HEK293 (cell line): Measurements from ENCODE around the gene CLPX.

Experiments
- CTCF ChIA-PET: fragments of 350-600 bp; formaldehyde crosslinking; extraction: SDS; loops from one replicate; lab custom pipeline; 2021; ENCODE audit warnings: antibody characterized with exemption; lab: Yijun Ruan, JAX
- POLR2A ChIA-PET: fragments of 300-600 bp; formaldehyde crosslinking; extraction: SDS; loops from one replicate; lab custom pipeline; 2020; ENCODE audit warnings: antibody characterized with exemption, inconsistent platforms; lab: Yijun Ruan, JAX
- H3K27ac ChIP-seq: fragments of 200-500 bp; sonication (Bioruptor generic); 2 replicates; pipeline ENCODE4 v1.5.1; 2014; ENCODE audit warnings: low read depth, low read length, control low read depth, inconsistent platforms; ENCODE audit errors: extremely low read depth
- H3K36me3 ChIP-seq, 2 experiments: fragments of 200-500 bp in 1 of 2; sonication (Bioruptor generic) in 1 of 2; 1 replicate in 1 of 2; 2 replicates in 1 of 2; pipeline ENCODE4 v1.5.1; 2014 to 2017; ENCODE audit warnings: inconsistent platforms in 2 of 2, low read length in 2 of 2; ENCODE audit not compliant: control insufficient read depth in 2 of 2, insufficient read depth in 1 of 2
- H3K4me1 ChIP-seq: fragments of 200-500 bp; sonication (Bioruptor generic); 2 replicates; pipeline ENCODE4 v1.5.1; 2014; ENCODE audit warnings: mild to moderate bottlenecking, low read length, inconsistent platforms; ENCODE audit not compliant: control insufficient read depth, insufficient read depth
- H3K4me3 ChIP-seq: 2 replicates; pipeline ENCODE4 v1.5.1; 2011; ENCODE audit warnings: low read depth, mild to moderate bottlenecking, control low read depth, low read length, moderate library complexity
- H3K9me3 ChIP-seq: fragments of 200-500 bp; sonication (Bioruptor generic); 2 replicates; pipeline ENCODE4 v1.5.1; 2014; ENCODE audit warnings: low read depth, low read length, inconsistent platforms; ENCODE audit not compliant: control insufficient read depth, insufficient read depth
- FEZF1 ChIP-seq: fragments of 450-650 bp; formaldehyde crosslinking; IDR thresholded peaks from 2 replicates; pipeline ENCODE4 v1.5.1; 2016; ENCODE audit warnings: missing biosample characterization, missing genetic modification characterization
- GLIS1 ChIP-seq: fragments of 450-650 bp; formaldehyde crosslinking; IDR thresholded peaks from 2 replicates; pipeline ENCODE4 v1.5.1; 2016; ENCODE audit warnings: missing biosample characterization, missing genetic modification characterization
- MZF1 ChIP-seq: fragments of 450-650 bp; formaldehyde crosslinking; IDR thresholded peaks from 2 replicates; pipeline ENCODE4 v1.5.1; 2017; ENCODE audit warnings: missing biosample characterization, missing genetic modification characterization, borderline replicate concordance
- SALL2 ChIP-seq: fragments of 450-650 bp; formaldehyde crosslinking; IDR thresholded peaks from 2 replicates; pipeline ENCODE4 v1.5.0; 2017; ENCODE audit warnings: missing biosample characterization, mild to moderate bottlenecking, missing genetic modification characterization, borderline replicate concordance
- ZBTB1 ChIP-seq: fragments of 450-650 bp; formaldehyde crosslinking; IDR thresholded peaks from 2 replicates; pipeline ENCODE4 v1.5.1; 2016; ENCODE audit warnings: missing biosample characterization, missing genetic modification characterization
- ZFP41 ChIP-seq: fragments of 450-650 bp; formaldehyde crosslinking; IDR thresholded peaks from 2 replicates; pipeline ENCODE4 v1.5.1; 2016; ENCODE audit warnings: missing biosample characterization, missing genetic modification characterization, borderline replicate concordance
- ZIC2 ChIP-seq: fragments of 450-650 bp; formaldehyde crosslinking; IDR thresholded peaks from 2 replicates; pipeline ENCODE4 v1.5.1; 2016; ENCODE audit warnings: missing biosample characterization, missing genetic modification characterization
- ZNF112 ChIP-seq: fragments of 450-650 bp; formaldehyde crosslinking; IDR thresholded peaks from 2 replicates; pipeline ENCODE4 v1.5.0; 2017; ENCODE audit warnings: missing biosample characterization, missing genetic modification characterization
- ZNF121 ChIP-seq: fragments of 450-650 bp; formaldehyde crosslinking; IDR thresholded peaks from 2 replicates; pipeline ENCODE4 v1.5.1; 2016; ENCODE audit warnings: missing biosample characterization, missing genetic modification characterization
- ZNF157 ChIP-seq: fragments of 450-650 bp; formaldehyde crosslinking; IDR thresholded peaks from 2 replicates; pipeline ENCODE4 v1.5.1; 2016; ENCODE audit warnings: missing biosample characterization, missing genetic modification characterization
- ZNF16 ChIP-seq: fragments of 450-650 bp; formaldehyde crosslinking; IDR thresholded peaks from 2 replicates; pipeline ENCODE4 v1.5.1; 2016; ENCODE audit warnings: low read depth, missing biosample characterization, missing genetic modification characterization
- ZNF174 ChIP-seq: fragments of 450-650 bp; formaldehyde crosslinking; IDR thresholded peaks from 2 replicates; pipeline ENCODE4 v1.5.0; 2017; ENCODE audit warnings: missing biosample characterization, mild to moderate bottlenecking, missing genetic modification characterization
- ZNF23 ChIP-seq: fragments of 450-650 bp; formaldehyde crosslinking; IDR thresholded peaks from 2 replicates; pipeline ENCODE4 v1.5.1; 2016; ENCODE audit warnings: missing biosample characterization, missing genetic modification characterization, borderline replicate concordance
- ZNF366 ChIP-seq: fragments of 450-650 bp; formaldehyde crosslinking; conservative IDR thresholded peaks from 2 replicates; pipeline ENCODE4 v1.5.1; 2016; ENCODE audit warnings: missing biosample characterization, missing genetic modification characterization
- ZNF398 ChIP-seq: fragments of 450-650 bp; formaldehyde crosslinking; IDR thresholded peaks from 2 replicates; pipeline ENCODE4 v1.5.1; 2017; ENCODE audit warnings: missing biosample characterization, missing genetic modification characterization
- ZNF521 ChIP-seq: fragments of 450-650 bp; formaldehyde crosslinking; IDR thresholded peaks from 2 replicates; pipeline ENCODE4 v1.5.1; 2017; ENCODE audit warnings: missing biosample characterization, mild to moderate bottlenecking, missing genetic modification characterization
- ZNF585B ChIP-seq: fragments of 450-650 bp; formaldehyde crosslinking; IDR thresholded peaks from 2 replicates; pipeline ENCODE4 v1.5.1; 2016; ENCODE audit warnings: missing biosample characterization, missing genetic modification characterization
- ZNF624 ChIP-seq: fragments of 450-650 bp; formaldehyde crosslinking; IDR thresholded peaks from 2 replicates; pipeline ENCODE4 v1.5.1; 2017; ENCODE audit warnings: missing biosample characterization, missing genetic modification characterization
- ZNF664 ChIP-seq: fragments of 450-650 bp; formaldehyde crosslinking; IDR thresholded peaks from 2 replicates; pipeline ENCODE4 v1.5.1; 2016; ENCODE audit warnings: missing biosample characterization, missing genetic modification characterization
- ZNF707 ChIP-seq: fragments of 450-650 bp; formaldehyde crosslinking; IDR thresholded peaks from 2 replicates; pipeline ENCODE4 v1.5.1; 2016; ENCODE audit warnings: missing biosample characterization, missing genetic modification characterization
- ZSCAN5A ChIP-seq: fragments of 450-650 bp; formaldehyde crosslinking; IDR thresholded peaks from 2 replicates; pipeline ENCODE4 v1.5.1; 2016; ENCODE audit warnings: missing biosample characterization, missing genetic modification characterization
- TF ChIP-seq, protein P1 (sequence below): fragments of 450-650 bp; IDR thresholded peaks from 2 replicates; pipeline ENCODE4 v1.5.1; 2018; ENCODE audit warnings: missing biosample characterization, missing genetic modification characterization

CLPX gene

GRCh38 chr15:65207280-65207840, 22.2 kb upstream of the CLPX start:
- no peaks in the 10 kb centered on the region for H3K9me3 ChIP-seq
- no peaks in the 10 kb centered on the region for H3K36me3 ChIP-seq
- POLR2A ChIA-PET = interaction anchor here (1.1 kb wide), 1 partner anchor 22 kb away, joined by 3 read pairs; the partner anchor contains the start of gene CLPX
- H3K4me3 ChIP-seq = no peak overlapping the region
- TF ChIP-seq ZNF624 = no peak
- no peaks in the 10 kb centered on the region for H3K4me1 ChIP-seq
- H3K27ac ChIP-seq = no peak overlapping the region
- CTCF ChIA-PET = interaction anchor here (0.6 to 0.7 kb wide), 2 partner anchors 17 to 153 kb away, joined by 3 to 4 read pairs; no protein-coding TSS in a partner anchor

GRCh38 chr15:65206750-65207149, 21.6 kb upstream of the CLPX start:
- ChIA-PET CTCF (no interaction called here), POLR2A (interaction anchor here (1.1 kb wide), 1 partner anchor 21 kb away, joined by 3 read pairs; the partner anchor contains the start of gene CLPX)
- Histone ChIP-seq H3K4me1 (no peaks in the 10 kb centered on the region), H3K36me3 (no peaks in the 10 kb centered on the region), H3K9me3 (no peaks in the 10 kb centered on the region), H3K27ac (no peak overlapping the region), H3K4me3 (no peak overlapping the region)
- no peak for TF ChIP-seq SALL2
- TF ChIP-seq ZNF707 (tag by site-specific recombination) = no peak
- TF ChIP-seq ZNF16 = no peak
- no peak for TF ChIP-seq ZNF398 (tag by site-specific recombination)
- TF ChIP-seq ZBTB1 (tag by site-specific recombination) = no peak
- TF ChIP-seq ZNF23 (tag by site-specific recombination) = no peak
- TF ChIP-seq, protein P1, sequence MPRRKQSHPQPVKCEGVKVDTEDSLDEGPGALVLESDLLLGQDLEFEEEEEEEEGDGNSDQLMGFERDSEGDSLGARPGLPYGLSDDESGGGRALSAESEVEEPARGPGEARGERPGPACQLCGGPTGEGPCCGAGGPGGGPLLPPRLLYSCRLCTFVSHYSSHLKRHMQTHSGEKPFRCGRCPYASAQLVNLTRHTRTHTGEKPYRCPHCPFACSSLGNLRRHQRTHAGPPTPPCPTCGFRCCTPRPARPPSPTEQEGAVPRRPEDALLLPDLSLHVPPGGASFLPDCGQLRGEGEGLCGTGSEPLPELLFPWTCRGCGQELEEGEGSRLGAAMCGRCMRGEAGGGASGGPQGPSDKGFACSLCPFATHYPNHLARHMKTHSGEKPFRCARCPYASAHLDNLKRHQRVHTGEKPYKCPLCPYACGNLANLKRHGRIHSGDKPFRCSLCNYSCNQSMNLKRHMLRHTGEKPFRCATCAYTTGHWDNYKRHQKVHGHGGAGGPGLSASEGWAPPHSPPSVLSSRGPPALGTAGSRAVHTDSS (tag by site-specific recombination) = no peak

- TF ChIP-seq ZNF664 (tag by site-specific recombination) = peak; percentile 82
- TF ChIP-seq ZNF585B (tag by site-specific recombination) = no peak
- TF ChIP-seq ZNF121 = 0 out of 2 replicates have a peak, but pooled peaks have one; percentile 11
- H3K27ac ChIP-seq = no peak overlapping the region
- no peaks in the 10 kb centered on the region for H3K4me1 ChIP-seq
- no peak overlapping the region for H3K4me3 ChIP-seq
- H3K9me3 ChIP-seq = no peaks in the 10 kb centered on the region
- H3K36me3 ChIP-seq = no peaks in the 10 kb centered on the region
- POLR2A ChIA-PET = no interaction called here
- CTCF ChIA-PET = no interaction called here
Measured at GRCh38 chr15:65204931-65205660, 20.0 kb upstream of the CLPX start.

DNA sequence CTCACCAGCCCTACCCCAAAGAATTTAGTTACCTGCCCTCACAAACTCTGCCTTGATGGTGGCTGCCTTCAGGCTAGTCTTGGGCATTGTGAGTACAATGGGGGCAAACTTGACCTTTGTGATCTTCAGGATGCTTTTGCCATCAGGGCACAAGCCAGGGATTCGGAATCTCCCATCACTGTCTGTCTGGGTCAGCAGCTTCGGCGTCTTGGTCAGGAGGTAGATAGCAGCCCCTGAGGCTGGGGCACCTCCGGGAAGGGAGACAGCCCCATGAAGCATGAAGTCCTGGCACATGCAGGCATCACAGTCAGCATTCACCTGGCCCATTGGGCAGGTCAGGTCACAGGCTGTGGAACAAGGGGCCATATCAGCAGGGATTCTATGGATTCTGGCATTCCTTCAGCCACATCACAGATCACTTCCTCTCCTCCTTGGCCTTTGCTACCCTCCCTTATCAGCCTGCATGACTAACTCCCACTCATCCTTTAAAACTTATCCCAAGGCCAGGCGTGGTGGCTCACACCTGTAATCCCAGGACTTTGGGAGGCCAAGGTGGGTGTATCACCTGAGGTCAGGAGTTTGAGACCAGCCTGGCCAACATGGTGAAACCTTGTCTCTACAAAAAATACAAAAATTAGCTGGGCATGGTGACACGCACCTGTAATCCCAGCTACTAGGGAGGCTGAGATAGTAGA, 19.2 kb upstream of the CLPX start:
- ChIA-PET CTCF (no interaction called here), POLR2A (no interaction called here)
- Histone ChIP-seq H3K27ac (no peak overlapping the region), H3K36me3 (no peaks in the 10 kb centered on the region), H3K4me3 (no peak overlapping the region), H3K9me3 (no peaks in the 10 kb centered on the region), H3K4me1 (no peaks in the 10 kb centered on the region)
- TF ChIP-seq ZNF521 (tag by site-specific recombination) = no peak
- no peak for TF ChIP-seq FEZF1 (tag by site-specific recombination)
- TF ChIP-seq ZNF366 (tag by site-specific recombination) = no peak
- no peak for TF ChIP-seq ZSCAN5A (tag by site-specific recombination)
- no peak for TF ChIP-seq ZIC2 (tag by site-specific recombination)
- no peak for TF ChIP-seq ZNF112 (tag by site-specific recombination)
- TF ChIP-seq GLIS1 (tag by site-specific recombination) = no peak
- no peak for TF ChIP-seq ZNF157 (tag by site-specific recombination)
- TF ChIP-seq MZF1 (tag by site-specific recombination) = no peak
- no peak for TF ChIP-seq ZNF174
- TF ChIP-seq ZFP41 (tag by site-specific recombination) = no peak
